EH (cell line): Measurements from ENCODE around the gene SLC49A4.

ENCODE experiments used
- DNase-seq: peaks from one replicate; pipeline ENCODE4 v3.0.0-alpha.2; 2015; ENCODE audit warnings: low read depth

The SLC49A4 gene

DNA sequence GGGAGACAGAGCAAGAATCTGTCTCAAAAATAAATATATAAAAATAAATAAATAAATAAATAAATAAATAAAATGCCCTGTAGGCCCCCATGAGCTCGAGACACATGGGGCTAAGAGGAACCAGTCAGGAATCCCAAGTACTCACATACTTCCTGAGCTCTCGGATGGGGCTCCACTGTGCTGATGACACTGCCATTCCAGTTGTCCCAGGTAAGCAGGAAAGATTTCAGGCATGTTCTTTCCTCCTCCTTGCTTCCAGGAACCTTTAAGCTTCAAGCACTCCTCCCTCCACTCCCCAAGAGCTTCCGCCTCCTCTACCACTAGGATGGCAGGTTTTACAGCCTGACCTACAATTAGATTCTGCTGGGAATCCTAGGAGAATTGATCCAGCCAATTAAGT lies 113.4 kb downstream of the SLC49A4 start:
- DNase-seq: no peak

- no peak for DNase-seq
These were observed 117.0 kb downstream of the SLC49A4 start for GRCh38 chr3:122911901-122912300.

DNA sequence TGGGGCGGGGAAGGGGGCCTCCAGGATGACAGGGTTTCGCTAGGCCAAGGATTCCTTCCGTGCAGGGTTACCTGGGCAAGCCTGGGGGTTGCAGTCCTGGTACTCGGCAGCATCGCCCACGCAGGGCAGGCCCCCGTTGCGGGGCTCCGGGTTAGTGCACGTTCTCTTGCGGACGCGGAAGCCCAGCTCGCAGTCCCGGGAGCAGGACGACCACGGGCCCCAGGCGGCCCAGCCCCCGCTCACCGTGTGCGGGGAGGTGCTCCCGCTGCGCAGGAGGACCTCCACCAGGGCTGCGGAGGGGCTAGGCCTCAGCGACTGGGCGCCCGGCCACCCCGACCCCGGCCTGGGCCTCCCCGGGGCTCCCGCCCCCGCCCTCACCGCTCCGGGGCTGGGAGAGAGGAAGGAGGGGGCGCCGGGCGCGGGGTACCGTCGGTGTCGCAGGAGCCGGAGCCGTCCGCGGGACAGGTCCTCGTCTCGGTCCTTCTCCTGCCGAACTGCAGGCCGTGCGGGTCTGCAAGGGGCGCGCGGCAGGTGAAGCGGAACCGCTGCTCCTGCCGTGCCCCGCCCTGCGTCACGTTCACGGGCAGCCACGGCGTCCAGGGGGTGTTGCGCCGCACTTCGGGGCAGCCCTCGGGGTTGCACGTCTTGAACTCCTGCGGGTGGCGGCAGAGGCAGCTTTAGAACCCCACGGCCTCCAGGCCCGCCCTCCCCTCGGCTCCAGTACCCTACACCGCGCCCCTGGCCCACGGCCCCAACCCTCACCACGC lies 118.1 kb downstream of the SLC49A4 start:
- no peak for DNase-seq

GRCh38 chr3:122913539-122914100 lies 118.8 kb downstream of the SLC49A4 start:
- no peak for DNase-seq

DNA sequence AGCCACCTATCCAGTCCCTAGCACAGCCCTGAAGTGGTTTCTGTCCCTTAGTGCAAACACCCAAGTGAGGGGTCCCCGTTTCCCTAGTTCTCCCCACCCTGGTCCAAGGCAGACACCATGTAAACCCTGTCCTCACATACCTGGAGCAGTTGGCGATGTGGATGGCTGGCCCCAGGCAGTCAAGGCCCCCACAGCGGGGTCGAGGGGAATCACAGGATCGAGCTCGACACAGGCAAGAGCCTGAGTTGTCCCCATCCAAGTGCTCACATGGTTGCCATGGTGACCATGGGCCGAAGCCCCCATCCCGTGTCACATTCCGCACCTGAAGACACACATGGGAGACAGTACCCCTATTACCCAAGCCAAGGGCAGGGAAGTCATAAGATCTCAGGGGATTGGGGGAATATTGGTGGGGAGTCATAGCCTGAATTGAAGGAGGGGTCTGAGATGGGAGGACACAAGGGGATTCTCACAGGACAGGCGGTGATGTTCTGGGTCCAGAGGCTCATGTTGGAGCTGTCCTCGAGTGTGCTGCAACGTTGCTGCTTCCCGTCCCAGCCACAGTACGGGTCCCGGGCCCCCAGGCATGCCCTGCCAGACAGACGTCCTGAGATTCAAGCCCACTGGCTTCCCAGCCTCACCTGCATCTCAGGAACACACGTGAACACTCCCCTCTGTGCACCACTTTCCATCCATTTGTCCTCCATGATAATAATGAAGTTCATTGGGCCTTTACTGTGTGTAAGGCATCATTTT lies 120.6 kb downstream of the SLC49A4 start:
- DNase-seq: no peak

GRCh38 chr3:122916084-122916483 lies 121.2 kb downstream of the SLC49A4 start:
- DNase-seq: no peak

DNA sequence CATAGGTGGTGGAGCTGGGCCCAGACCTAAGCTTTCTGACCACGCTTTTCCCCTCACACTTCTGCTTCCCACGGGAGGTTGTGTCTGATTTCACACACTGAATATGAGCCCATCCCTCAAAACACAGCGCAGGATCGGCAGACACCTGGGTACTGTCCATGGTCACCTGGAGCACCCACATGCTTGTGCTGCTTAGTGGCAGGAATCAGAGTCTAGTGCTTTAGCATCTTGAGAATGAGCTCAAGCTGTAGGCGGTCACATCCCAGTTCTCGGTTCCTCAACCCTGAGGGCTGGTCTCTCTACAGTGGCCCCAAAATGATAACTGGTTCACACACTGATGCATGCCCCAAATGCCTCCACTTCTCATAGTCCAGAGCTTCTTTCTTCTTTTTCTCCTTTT lies 121.7 kb downstream of the SLC49A4 start:
- no peak for DNase-seq

DNA sequence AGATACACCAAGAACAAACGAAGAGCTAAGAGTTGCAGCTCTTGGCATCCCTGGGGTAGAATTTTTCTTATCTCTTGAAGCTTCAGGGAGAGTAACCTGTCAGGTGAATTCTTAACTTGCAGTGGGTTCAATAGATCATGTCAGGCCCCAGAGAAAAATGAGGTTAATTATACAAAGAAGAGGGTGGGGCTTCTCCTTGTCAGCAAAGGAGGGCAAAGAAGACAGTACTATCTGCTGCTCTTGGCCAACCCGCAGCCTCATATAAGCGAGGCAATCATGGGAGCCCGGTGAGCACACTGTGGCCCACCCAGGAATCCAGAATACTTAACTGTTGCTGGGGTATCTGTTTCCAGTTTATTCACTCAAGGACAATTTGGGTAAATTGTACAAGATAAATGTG lies 122.5 kb downstream of the SLC49A4 start:
- DNase-seq: no peak

DNA sequence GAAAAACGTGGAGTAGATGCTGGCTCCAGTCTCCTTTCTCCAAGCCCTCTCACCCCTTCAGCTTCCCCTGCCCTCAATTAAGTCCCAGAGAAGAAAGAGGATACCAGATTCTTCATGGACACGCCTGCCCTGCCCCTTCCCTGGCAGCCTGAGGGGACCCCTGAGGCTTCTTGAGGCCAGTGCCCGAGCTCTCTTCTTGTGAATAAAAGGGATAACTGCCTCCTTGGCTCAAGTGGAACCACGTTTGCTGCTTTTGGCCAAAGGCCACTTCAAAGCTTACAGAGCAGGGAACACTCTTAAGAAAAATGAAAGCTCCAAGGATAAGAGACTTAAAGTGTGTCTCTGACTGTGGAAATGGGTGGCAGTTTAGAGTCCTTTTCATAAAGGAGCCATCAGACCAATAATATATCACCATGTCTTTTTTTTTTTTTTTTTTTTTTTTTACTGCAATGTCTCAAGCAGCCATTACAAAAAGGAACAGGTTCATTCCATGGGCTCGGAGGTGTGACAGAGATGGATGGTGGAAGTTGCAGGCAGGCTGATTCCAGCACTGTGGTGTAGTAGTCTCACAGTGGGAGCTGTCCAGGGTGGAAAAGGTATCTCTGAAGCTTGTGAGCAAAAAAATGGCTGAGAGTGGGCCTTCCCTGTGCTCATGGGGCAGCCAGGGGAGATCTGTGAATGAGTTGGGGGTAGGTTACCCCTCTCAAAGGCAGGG lies 123.9 kb downstream of the SLC49A4 start:
- DNase-seq: peak; percentile 29

DNA sequence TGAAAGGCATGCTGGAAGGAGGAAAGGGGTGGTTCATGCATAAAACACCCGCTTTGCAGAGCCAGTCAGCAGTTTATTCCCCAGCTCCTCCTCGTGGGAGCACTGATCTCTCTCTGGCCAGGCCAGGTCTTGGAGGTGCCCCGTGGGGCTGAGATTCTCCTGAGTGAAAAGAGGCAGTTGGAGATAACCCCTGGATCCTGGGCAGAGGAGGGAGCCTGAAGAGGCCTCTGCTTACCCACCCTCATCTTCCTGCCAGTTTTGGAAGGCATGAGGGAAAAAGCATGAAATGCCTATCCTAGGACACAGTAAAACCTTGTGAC lies 124.4 kb downstream of the SLC49A4 start:
- no peak for DNase-seq

- no peak for DNase-seq
These were observed 126.1 kb downstream of the SLC49A4 start for GRCh38 chr3:122920986-122921385.

GRCh38 chr3:122921791-122922651 lies 127.2 kb downstream of the SLC49A4 start:
- no peak for DNase-seq

DNA sequence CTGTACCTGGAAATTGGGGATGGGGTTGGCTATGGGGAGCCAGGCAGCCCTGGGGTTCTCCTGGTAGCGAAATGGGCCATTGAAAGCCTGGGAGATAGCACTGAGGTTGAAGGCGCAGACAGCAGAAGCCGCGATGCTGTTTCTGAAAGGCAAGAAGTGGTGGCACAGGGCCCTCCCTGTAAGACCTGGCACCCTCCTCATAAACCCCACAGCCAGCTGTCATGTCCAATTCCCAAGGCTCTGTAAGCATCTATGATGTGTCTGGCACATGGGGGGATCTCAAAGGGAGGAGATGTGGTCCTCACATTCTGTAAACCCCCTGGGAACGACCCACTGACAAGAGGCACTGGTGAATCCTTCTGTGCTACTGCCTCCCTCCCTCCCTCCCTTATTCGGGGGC lies 128.7 kb downstream of the SLC49A4 start:
- no peak for DNase-seq

- DNase-seq: no peak
These were observed 129.2 kb downstream of the SLC49A4 start for GRCh38 chr3:122924056-122924455.

GRCh38 chr3:122925756-122926155 lies 130.9 kb downstream of the SLC49A4 start:
- no peak for DNase-seq

GRCh38 chr3:122926322-122926721 lies 131.5 kb downstream of the SLC49A4 start:
- no peak for DNase-seq

DNA sequence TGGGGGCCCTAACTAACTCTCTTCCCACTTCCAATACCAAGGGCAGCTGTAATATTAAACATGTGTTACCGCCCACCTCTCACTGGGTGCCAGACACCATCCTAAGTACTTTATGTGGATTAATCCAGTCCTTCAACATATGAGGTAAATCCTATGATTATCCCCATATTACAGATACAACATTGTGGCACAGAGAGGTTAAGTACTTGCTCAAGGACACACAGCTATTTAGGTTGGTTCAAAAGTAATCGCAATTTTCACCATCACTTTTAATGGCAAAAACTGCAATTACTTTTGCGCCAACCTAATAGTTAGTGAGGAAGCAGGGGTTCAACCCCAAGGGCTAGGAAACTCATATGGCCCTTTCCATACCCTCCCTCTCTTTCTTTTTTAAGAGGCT lies 131.9 kb downstream of the SLC49A4 start:
- DNase-seq: no peak

GRCh38 chr3:122927726-122928125 lies 132.9 kb downstream of the SLC49A4 start:
- no peak for DNase-seq

- DNase-seq: no peak
These were observed 133.7 kb downstream of the SLC49A4 start for GRCh38 chr3:122928396-122929187.

GRCh38 chr3:122929188-122930062 lies 134.6 kb downstream of the SLC49A4 start:
- DNase-seq: no peak
